GM19372 (cell line): ENCODE data around the gene ARSI.

Experiments
- ATAC-seq: cut with Tn5 transposase; IDR thresholded peaks from one replicate; pipeline ENCODE4 v1.9.1; 2021; ENCODE audit warnings: mild to moderate bottlenecking, low read depth, moderate library complexity; ENCODE audit not compliant: unreplicated experiment

ARSI gene

DNA sequence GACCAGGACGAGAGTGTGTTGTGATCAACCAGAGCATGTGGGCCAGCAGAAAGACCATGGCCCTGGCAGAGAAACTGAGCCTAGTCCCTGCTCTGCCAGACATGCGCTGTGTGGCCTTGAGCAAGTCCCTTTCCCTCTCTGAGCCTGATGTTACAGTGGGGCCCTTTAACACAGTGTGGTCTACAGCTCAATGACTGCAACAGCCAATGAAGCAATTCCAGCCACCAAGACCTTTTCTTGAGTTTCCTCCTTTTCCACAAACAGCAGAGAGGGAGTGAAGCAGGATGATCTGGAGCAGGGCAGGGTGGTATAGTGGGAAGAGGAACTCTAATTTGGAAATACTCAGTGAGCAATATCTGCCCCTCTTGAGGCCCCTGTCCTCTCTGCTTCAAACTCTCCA lies 25.8 kb upstream of the ARSI start:
- ATAC-seq = no peak

DNA sequence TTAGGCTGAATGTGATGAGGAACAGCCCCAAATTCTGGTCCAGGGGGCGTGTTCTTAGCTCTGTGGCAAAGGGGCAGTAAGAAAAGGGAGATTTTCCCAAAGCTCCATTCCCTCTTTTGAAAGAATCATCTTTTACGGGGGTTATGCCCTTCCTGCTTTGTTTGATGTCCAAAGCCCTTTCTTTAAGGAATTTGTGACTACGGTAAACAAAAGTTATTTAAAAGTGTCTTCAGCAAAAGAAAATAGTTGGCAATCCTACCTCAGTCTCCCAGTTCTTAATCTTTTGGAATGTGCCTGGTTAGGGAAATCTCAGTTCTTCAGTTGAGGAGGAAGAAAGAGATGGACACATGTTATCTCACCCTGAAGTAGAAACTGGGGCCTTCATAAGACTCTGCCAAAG lies 24.4 kb upstream of the ARSI start:
- ATAC-seq = no peak

DNA sequence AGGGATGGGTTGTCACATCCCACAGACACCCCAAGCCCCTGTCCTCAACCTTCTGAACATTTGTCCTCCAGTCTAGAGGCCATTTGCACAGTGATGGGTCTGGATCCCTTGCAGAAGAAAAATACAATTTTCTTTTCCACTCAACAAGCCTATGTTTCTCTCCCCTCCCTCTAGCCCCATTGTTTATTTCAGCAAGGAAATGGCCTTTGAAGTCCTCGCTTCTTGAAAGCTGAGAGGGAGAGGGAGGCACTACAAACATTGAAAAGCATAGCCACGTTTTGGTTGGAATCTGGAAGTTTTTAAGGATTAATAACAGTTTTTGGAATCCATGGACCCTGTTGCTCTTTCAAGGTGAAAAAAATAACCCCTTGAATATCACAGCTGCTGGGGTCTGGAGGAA lies 24.0 kb upstream of the ARSI start:
- ATAC-seq = no peak

- no peak for ATAC-seq
Observed at GRCh38 chr5:150325426-150325825, 22.7 kb upstream of the ARSI start.

DNA sequence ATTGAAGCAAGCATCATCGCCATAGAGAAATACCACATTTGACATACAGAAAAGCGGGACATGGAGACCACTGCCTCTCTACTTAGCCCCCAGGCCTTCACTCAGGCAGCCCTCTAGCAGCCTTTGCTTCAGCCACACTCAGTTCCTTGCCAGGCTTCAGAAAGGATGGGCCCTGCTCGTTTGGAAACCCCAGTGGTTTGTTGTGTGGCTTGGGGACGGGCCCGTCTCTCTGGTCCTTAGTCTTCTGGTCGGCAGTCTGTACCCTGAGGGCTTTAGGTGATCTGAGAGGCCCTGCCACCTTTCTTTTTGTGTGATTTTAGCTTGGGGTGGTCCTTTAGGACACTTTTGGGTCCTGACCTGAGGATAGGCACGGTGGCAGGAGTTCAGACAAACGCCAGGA lies 21.1 kb upstream of the ARSI start:
- no peak for ATAC-seq

- no peak for ATAC-seq
Observed at GRCh38 chr5:150323092-150323491, 20.4 kb upstream of the ARSI start.

DNA sequence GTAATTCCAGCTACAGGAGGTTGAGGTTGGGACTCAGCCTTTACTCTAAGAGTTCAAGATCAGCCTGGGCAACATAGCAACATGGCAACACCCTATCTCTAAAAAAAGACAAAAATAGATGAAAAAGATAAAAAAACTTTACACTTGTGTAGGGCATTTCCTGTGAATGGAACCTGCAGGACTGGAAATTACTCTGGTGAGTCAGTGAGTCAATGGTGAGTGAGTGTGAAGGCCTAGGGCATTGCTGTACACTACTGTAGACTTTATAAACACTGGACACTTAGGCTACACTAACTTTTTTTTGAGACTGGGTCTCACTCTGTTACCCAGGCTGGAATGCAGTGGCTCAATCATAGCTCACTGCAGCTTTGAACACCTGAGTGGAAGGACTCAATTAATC lies 19.5 kb upstream of the ARSI start:
- ATAC-seq = no peak

- no peak for ATAC-seq
Observed at GRCh38 chr5:150321784-150322183, 19.1 kb upstream of the ARSI start.

GRCh38 chr5:150321211-150321610 lies 18.5 kb upstream of the ARSI start:
- no peak for ATAC-seq

GRCh38 chr5:150320044-150320613 lies 17.4 kb upstream of the ARSI start:
- no peak for ATAC-seq

- ATAC-seq = no peak
Observed at GRCh38 chr5:150319484-150319790, 16.7 kb upstream of the ARSI start.

DNA sequence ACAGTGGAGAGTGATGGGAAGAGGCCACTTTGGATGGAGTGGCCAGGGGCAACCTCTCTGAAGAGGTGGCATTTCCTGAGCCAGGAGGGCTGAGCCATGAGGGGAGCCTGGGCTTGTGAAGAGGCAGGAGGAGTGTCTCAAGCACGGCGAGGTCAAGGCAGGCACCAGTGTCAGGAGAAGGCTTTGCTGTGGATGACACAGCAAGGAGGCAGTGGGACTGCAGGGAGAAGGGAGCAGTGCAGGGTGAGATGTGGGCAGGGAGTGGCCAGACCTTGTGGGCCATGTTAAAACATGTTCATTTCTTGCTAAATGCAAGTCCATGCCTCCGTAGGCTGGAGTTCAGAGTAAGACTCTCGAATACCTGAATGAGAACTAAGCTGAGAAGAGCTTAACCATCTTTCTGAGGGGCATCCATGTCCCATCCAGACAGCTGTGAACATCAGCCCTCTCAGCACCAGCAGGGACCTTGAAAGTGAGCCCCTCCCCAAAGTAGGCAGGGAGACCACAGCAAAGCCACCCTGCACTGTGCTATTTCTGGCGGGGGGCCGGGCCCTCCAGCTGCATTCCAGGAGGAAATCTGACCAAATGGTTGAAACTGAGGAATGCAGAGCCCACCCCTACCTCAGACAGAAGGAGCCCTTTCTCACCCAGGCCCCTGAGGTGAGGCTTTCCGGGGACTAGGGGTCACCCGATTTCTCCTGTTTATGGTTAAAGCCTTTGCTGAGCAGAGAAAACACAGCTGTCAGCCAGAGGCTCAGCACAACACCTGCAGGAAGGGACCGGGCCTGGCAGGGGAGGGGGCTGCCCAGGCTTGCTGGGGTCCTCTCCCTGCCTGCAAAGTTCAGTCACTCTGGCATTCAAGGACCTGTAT lies 16.1 kb upstream of the ARSI start:
- no peak for ATAC-seq

GRCh38 chr5:150317048-150318003 lies 14.6 kb upstream of the ARSI start:
- ATAC-seq = no peak

DNA sequence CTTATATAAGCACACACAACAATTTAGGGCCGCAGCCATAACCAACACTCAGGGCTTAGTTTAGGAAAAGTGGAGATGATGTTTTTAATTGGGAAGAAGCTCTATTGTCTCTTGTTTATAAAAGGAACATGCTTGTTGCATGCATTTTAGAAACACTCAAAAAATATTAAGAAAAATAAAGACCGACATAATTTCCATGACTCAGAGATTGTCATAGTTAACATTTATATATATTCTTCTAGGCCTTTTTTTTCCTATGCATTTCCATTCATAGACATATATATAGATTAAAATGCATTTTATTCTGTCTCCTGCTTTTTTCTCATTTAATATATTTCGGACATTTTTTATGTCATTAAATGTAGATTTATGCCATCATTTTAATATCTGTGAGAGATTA lies 13.6 kb upstream of the ARSI start:
- no peak for ATAC-seq

- ATAC-seq = no peak
Observed at GRCh38 chr5:150315245-150315644, 12.5 kb upstream of the ARSI start.

- no peak for ATAC-seq
Observed at GRCh38 chr5:150313921-150314716, 11.4 kb upstream of the ARSI start.

GRCh38 chr5:150313501-150313900 lies 10.8 kb upstream of the ARSI start:
- no peak for ATAC-seq

- ATAC-seq = no peak
Observed at GRCh38 chr5:150312518-150312917, 9.8 kb upstream of the ARSI start.

DNA sequence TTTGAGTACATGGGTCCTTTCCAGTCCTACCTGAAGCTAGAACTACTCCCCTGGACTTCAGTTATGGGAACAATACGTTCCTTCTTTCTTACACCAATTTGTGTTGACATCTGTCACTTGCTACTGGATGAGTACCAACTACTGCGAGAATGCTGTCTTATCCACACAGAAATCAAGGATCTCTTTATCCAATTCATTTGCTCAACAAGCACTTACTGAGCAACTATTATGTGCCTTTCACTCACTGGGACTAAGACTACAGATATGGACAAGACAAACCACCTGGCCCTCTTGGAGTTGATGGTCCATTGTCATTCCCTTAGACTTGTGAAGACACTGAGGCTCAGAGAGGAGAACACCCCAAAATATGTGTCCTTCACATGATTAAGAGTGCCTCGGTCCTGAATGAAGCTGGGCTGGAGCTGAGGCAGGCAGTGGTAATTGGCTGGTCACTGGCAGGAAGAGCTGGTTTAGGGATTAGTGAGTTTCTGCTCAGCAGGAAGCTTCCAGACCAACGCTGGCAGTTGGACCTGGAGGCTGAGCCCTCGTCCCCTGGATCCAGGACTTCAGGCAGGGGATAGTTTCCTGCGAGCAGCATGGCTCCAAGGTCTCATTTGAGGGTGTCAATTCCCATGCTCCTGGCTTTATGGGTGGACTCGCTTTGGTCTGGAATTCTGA lies 8.4 kb upstream of the ARSI start:
- ATAC-seq = no peak

DNA sequence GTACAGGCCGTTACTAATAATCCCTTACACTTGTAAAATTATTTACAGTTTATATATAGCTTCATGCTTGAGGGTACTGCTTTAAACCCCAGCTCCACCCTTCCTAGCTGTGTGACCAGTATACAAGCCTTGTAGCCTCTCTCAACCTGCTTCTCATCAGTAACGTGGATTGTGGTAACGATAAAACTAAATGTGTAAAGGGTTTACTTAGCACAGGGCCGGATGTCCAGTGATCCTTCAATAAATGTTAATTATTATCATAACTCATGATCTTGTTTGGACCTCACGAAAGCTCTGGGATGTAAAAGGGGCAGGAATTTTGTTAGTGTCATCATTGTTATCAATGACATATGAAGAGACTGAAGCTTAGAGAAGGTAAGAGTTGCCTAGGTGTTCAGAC lies 7.5 kb upstream of the ARSI start:
- ATAC-seq = no peak
